Mononuclear cell (primary cell): Measurements from ENCODE around the gene DLG5. TPM values are rescaled to one million over a fixed set of nuclear protein-coding genes. Genes with fewer than 3 reads are reported as not detected.
"Not testable (repeated sequence)": the region's sequence is repeated elsewhere in the genome, so short reads cannot be mapped to it uniquely, and the experiment has no call there.

Source experiments
- H3K27me3 ChIP-seq: 2 replicates; pipeline ENCODE4 v1.6.0; 2011; ENCODE audit warnings: low read length, control low read depth; ENCODE audit not compliant: insufficient read depth
- H3K4me1 ChIP-seq: 2 replicates; pipeline ENCODE4 v1.5.1; 2011; ENCODE audit warnings: mild to moderate bottlenecking, low read length, control low read depth; ENCODE audit not compliant: insufficient read depth
- H3K4me3 ChIP-seq: 2 replicates; pipeline ENCODE4 v1.5.1; 2011; ENCODE audit warnings: mild to moderate bottlenecking, low read length, moderate library complexity
- H3K9me3 ChIP-seq: 2 replicates; pipeline ENCODE4 v1.5.1; 2011; ENCODE audit warnings: low read depth, mild to moderate bottlenecking, control low read depth, low read length
- total RNA-seq: library from RNA; depleted of rRNA; stranded (reverse); fragments of >200 nt; gene quantifications from one replicate; pipeline ENCODE4 v1.2.3, GENCODE V29; 2012

Gene DLG5
- total RNA-seq, 1 donor = 3.7 TPM

- Histone ChIP-seq H3K9me3 (peaks cover 11% of the 10 kb centered on the region), H3K4me3 (no peak overlapping the region), H3K27me3 (no peaks in the 10 kb centered on the region), H3K4me1 (no peaks in the 10 kb centered on the region)
Observed at GRCh38 chr10:77773631-77774426, 152.7 kb downstream of the DLG5 start.

- peaks cover 11% of the 10 kb centered on the region for H3K9me3 ChIP-seq
- H3K4me1 ChIP-seq, H3K27me3 ChIP-seq, H3K4me3 ChIP-seq: not testable (repeated sequence)
Observed at GRCh38 chr10:77772852-77773600, 153.5 kb downstream of the DLG5 start.

GRCh38 chr10:77771851-77772250, 154.7 kb downstream of the DLG5 start:
- Histone ChIP-seq H3K4me1 (no peaks in the 10 kb centered on the region), H3K9me3 (peaks cover 9% of the 10 kb centered on the region), H3K4me3 (no peak overlapping the region), H3K27me3 (no peaks in the 10 kb centered on the region)

DNA sequence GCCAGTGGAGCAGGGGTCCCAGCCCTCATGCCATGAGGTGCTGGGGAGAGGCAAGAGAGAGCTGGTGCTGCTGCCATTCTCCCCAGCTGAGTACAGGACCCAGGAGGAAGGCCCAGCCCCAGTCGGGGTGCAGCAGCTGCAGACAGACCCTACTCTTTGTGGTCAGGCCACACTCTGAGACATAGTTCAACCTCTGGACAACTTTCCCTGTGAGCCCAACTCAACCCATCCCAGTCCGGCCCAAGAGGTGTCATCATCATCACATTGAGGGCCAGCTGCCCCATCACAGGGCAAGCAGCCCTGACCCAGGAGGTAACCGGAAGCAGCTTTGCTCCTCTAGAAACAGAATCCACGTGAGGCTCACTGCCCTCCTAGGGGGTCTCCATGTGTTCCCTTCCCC, 155.1 kb downstream of the DLG5 start:
- Histone ChIP-seq H3K27me3 (no peaks in the 10 kb centered on the region), H3K4me1 (no peaks in the 10 kb centered on the region)

DNA sequence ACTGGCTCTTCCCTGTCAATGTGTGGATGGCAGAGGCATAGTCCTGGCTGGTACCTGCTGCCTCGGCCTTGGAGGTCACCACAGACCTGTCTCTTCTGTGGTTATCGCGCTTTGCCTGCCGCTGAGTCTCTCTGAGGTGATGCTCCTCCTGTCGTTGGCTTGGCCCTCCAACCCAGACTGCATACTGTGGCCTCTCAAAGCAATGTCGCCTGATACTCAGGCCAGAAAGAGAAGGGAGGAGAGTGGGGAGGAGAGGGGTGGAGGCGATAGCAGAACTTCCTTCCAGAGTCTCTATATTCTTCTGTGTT, 155.7 kb downstream of the DLG5 start:
- H3K27me3 ChIP-seq = no peaks in the 10 kb centered on the region
- H3K4me3 ChIP-seq = no peak overlapping the region
- no peaks in the 10 kb centered on the region for H3K4me1 ChIP-seq
- H3K9me3 ChIP-seq = no peaks in the 10 kb centered on the region

More for the DNA sequence above, 155.1 kb downstream of the DLG5 start:
- Histone ChIP-seq H3K9me3 (peaks cover 5% of the 10 kb centered on the region), H3K4me3 (no peak overlapping the region)

GRCh38 chr10:77770081-77770867, 156.3 kb downstream of the DLG5 start:
- no peaks in the 10 kb centered on the region for H3K4me1 ChIP-seq
- no peaks in the 10 kb centered on the region for H3K27me3 ChIP-seq

DNA sequence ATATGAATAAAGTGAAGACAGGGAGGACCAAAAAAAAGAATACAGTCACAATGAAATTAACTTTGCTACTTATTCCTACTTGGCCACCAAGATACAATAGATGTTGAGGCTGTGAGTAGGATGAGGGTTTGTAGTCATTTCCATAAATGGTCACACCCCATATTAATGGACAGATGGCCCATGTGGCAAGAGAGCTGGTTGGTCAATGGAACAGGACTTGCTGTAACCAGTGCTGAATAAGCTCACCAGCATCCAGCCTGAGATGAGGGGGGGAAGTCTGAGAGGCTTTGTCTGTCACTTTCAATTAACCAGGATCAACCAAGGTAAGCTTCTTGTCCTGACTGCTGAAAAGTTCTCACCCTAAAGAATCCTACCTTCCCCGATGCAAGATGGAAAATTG, 158.5 kb downstream of the DLG5 start:
- H3K4me3 ChIP-seq = no peak overlapping the region
- no peaks in the 10 kb centered on the region for H3K27me3 ChIP-seq
- H3K4me1 ChIP-seq = no peaks in the 10 kb centered on the region
- no peaks in the 10 kb centered on the region for H3K9me3 ChIP-seq

More at GRCh38 chr10:77770081-77770867, 156.3 kb downstream of the DLG5 start:
- Histone ChIP-seq H3K9me3 (no peaks in the 10 kb centered on the region), H3K4me3 (no peak overlapping the region)

GRCh38 chr10:77763453-77764430, 162.8 kb downstream of the DLG5 start:
- Histone ChIP-seq H3K27me3 (no peaks in the 10 kb centered on the region), H3K4me3 (no peak overlapping the region), H3K9me3 (no peaks in the 10 kb centered on the region)

DNA sequence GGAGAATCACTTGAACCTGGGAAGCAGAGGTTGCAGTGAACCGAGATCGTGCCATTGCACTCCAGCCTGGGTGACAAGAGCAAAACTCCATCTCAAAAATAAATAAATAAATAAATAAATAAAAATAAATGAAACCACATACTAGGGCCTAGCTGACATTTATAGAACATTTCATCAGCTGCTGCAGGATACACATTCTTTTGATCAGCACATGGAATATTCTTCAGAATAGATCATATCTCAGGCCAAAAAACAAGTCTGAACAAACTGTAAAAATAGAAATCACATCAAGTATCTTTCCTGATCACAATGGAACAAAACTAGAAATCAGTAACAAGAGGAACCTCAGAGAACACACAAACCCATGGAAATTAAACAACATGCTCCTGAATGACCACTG, 168.1 kb downstream of the DLG5 start:
- H3K4me1 ChIP-seq, H3K4me3 ChIP-seq, H3K27me3 ChIP-seq, H3K9me3 ChIP-seq: not testable (repeated sequence)

More at GRCh38 chr10:77763453-77764430, 162.8 kb downstream of the DLG5 start:
- no peaks in the 10 kb centered on the region for H3K4me1 ChIP-seq

DNA sequence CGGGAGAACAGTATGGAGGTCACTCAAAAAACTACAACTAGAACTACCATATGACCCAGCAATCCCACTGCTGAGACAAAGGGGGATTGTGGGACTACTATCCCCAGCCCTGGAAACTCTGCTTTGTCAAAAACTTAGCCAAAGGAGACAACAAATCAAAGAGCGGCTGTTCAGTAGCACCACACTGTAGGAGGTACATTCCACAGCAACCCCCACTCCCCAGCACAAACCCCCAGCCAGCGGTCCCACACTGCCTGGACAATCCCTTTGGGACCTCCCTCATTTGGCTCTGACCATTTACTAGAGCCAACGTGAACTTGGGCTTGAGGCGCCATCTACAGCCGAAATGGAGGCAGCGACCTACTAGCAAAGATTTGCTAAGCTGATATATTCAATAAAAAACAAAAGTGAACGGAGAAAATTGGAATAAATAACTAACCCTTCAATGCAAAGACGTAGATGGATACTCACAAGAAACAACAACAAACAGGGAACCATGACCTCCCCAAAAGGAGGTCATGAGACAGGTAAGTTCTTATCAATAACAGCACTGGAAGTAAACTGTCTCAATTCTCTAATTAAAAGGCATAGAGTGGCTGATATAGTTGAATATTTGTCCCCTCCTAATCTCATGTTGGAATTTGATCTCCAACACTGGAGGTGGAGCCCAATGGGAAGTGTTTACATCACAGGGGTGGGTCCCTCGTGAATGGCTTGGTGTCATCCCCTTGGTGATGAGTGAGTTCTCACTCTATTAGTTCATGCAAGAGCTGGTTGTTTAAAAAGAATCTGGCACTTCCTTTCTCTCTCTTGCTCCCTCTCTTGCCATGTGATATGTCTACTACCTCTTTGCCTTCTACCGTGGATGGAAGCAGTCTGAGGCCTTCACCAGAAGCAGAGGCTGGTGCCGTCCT, 170.0 kb downstream of the DLG5 start:
- Histone ChIP-seq H3K4me3 (no peak overlapping the region), H3K27me3 (no peaks in the 10 kb centered on the region), H3K9me3 (no peaks in the 10 kb centered on the region), H3K4me1 (no peaks in the 10 kb centered on the region)

- H3K4me3 ChIP-seq = no peak overlapping the region
- no peaks in the 10 kb centered on the region for H3K27me3 ChIP-seq
- no peaks in the 10 kb centered on the region for H3K9me3 ChIP-seq
Observed at GRCh38 chr10:77746047-77746707, 180.4 kb downstream of the DLG5 start.

GRCh38 chr10:77744245-77744644, 182.3 kb downstream of the DLG5 start:
- Histone ChIP-seq H3K4me3 (no peak overlapping the region), H3K9me3 (no peaks in the 10 kb centered on the region), H3K4me1 (no peaks in the 10 kb centered on the region), H3K27me3 (no peaks in the 10 kb centered on the region)

More at GRCh38 chr10:77746047-77746707, 180.4 kb downstream of the DLG5 start:
- no peaks in the 10 kb centered on the region for H3K4me1 ChIP-seq

DNA sequence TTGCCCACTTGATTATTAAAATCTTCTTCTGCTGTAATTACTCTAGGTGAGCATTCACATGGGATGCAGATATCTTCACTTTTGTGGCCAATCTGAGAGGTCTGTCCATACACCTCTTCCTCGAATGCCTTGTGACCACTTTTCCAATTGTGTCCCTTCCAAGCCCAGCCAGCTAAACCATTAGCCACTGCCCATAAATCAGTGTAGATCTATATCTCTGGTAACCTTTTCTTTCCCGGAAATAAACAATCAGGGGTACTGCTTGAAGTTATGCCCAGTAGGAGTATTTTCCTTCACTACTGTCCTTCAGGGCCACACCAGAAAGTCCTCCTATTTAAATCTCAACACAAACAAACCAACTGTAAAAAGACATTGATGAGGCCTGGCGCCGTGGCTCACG, 184.4 kb downstream of the DLG5 start:
- no peaks in the 10 kb centered on the region for H3K9me3 ChIP-seq
- no peak overlapping the region for H3K4me3 ChIP-seq
- H3K27me3 ChIP-seq = no peaks in the 10 kb centered on the region
- H3K4me1 ChIP-seq = no peaks in the 10 kb centered on the region
